SU-DHL-6 (cell line): ENCODE measurements around the gene MND1.

Experiments used
- H2AFZ ChIP-seq: fragments of 200-600 bp; sonication (generic); 2 replicates; pipeline ENCODE4 v1.6.1; 2014; ENCODE audit warnings: low read depth, mild to moderate bottlenecking, moderate library complexity, mixed read lengths, antibody characterized with exemption, low read length; ENCODE audit not compliant: severe bottlenecking
- H3F3A ChIP-seq: fragments of 200-600 bp; shearing (Covaris generic); 2 replicates; pipeline ENCODE4 v1.6.0; 2016; ENCODE audit warnings: antibody characterized with exemption, mild to moderate bottlenecking; ENCODE audit not compliant: insufficient read depth
- H3K27ac ChIP-seq: fragments of 200-600 bp; sonication (generic); 2 replicates; pipeline ENCODE4 v1.5.1; 2016; ENCODE audit warnings: low read depth, mild to moderate bottlenecking, low read length, moderate library complexity, mixed read lengths
- H3K27me3 ChIP-seq: fragments of 200-600 bp; sonication (generic), shearing (Covaris generic); 2 replicates; pipeline ENCODE4 v1.6.0; 2014; ENCODE audit warnings: mild to moderate bottlenecking, low read length
- H3K36me3 ChIP-seq: fragments of 200-600 bp; sonication (generic); 2 replicates; pipeline ENCODE4 v1.6.1; 2014; ENCODE audit warnings: mild to moderate bottlenecking, low read length, mixed read lengths
- H3K4me2 ChIP-seq: fragments of 300-600, 200-600 bp; shearing (Covaris generic), sonication (generic); 2 replicates; pipeline ENCODE4 v1.6.0; 2014; ENCODE audit warnings: low read length, low read depth, mild to moderate bottlenecking; ENCODE audit not compliant: poor library complexity, severe bottlenecking
- H3K4me3 ChIP-seq: fragments of 200-600 bp; sonication (generic); 2 replicates; pipeline ENCODE4 v1.5.1; 2014; ENCODE audit warnings: antibody characterized with exemption, low read length, mild to moderate bottlenecking, mixed read lengths; ENCODE audit not compliant: insufficient read depth, poor library complexity, severe bottlenecking
- H3K79me2 ChIP-seq: fragments of 200-600 bp; sonication (generic); 2 replicates; pipeline ENCODE4 v1.6.1; 2014; ENCODE audit warnings: mild to moderate bottlenecking, low read length, moderate library complexity; ENCODE audit not compliant: insufficient read depth
- H3K9ac ChIP-seq: fragments of 200-600 bp; sonication (generic); 2 replicates; pipeline ENCODE4 v1.7.0; 2014; ENCODE audit warnings: mild to moderate bottlenecking, low read length
- H3K9me2 ChIP-seq: fragments of 200-600 bp; sonication (generic); replicated peaks from 2 replicates; pipeline ENCODE4 v1.6.1; 2014; ENCODE audit warnings: low read length; ENCODE audit not compliant: insufficient read depth
- H3K9me3 ChIP-seq: fragments of 200-600 bp; sonication (generic); 2 replicates; pipeline ENCODE4 v1.6.1; 2014; ENCODE audit warnings: low read length, mixed read lengths; ENCODE audit not compliant: insufficient read depth
- H4K20me1 ChIP-seq: fragments of 200-600 bp; sonication (generic); 2 replicates; pipeline ENCODE4 v1.6.1; 2014; ENCODE audit warnings: low read depth, mild to moderate bottlenecking, antibody characterized with exemption, low read length, moderate library complexity, mixed read lengths
- EZH2phosphoT487 ChIP-seq: fragments of 200-600 bp; sonication (generic), shearing (Covaris generic); conservative IDR thresholded peaks from 2 replicates; pipeline ENCODE4 v1.6.1; 2018; ENCODE audit warnings: mild to moderate bottlenecking, antibody characterized with exemption, low read length, moderate library complexity, mixed read lengths
- TF ChIP-seq, protein P1 (sequence below): fragments of 200-600 bp; sonication (generic); IDR thresholded peaks from one replicate; pipeline ENCODE4 v1.5.1; 2017; ENCODE audit warnings: antibody characterized with exemption, mild to moderate bottlenecking, low read length, moderate library complexity; ENCODE audit not compliant: insufficient read depth, poor library complexity, severe bottlenecking

MND1 gene

DNA sequence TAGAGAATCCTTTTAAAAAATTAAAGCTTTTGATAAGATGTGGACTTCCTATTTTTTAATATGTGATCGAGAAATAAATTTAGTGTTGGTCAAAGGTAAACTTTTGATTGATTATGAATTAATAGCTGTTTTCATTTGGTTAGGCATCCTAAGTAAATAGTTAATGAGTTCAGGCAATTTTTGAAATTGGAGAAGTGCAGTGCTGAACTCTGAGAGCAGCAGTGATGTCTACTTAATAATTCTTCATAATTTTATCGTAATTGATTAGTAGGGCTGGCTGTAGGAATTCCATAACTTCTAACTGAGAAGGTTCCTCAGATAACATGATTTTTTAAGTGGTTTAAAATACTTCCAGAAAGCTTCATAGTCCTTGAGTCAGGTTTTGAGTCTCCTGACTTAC lies 1.5 kb downstream of the MND1 start:
- no peaks in the 10 kb centered on the region for H3K9me3 ChIP-seq
- peak overlapping the region; percentile 98 for H3K9ac ChIP-seq
- TF ChIP-seq, protein P1, sequence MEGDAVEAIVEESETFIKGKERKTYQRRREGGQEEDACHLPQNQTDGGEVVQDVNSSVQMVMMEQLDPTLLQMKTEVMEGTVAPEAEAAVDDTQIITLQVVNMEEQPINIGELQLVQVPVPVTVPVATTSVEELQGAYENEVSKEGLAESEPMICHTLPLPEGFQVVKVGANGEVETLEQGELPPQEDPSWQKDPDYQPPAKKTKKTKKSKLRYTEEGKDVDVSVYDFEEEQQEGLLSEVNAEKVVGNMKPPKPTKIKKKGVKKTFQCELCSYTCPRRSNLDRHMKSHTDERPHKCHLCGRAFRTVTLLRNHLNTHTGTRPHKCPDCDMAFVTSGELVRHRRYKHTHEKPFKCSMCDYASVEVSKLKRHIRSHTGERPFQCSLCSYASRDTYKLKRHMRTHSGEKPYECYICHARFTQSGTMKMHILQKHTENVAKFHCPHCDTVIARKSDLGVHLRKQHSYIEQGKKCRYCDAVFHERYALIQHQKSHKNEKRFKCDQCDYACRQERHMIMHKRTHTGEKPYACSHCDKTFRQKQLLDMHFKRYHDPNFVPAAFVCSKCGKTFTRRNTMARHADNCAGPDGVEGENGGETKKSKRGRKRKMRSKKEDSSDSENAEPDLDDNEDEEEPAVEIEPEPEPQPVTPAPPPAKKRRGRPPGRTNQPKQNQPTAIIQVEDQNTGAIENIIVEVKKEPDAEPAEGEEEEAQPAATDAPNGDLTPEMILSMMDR: no peak
- TF ChIP-seq EZH2phosphoT487: no peak
- peaks cover 64% of the 10 kb centered on the region for H3K79me2 ChIP-seq
- H3K4me3 ChIP-seq: peak overlapping the region; percentile 76
- H3K27me3 ChIP-seq: no peaks in the 10 kb centered on the region
- H3F3A ChIP-seq: peaks cover 32% of the 10 kb centered on the region
- no peaks in the 10 kb centered on the region for H3K9me2 ChIP-seq
- peaks cover 18% of the 10 kb centered on the region for H3K36me3 ChIP-seq
- peak overlapping the region; percentile 98 for H3K27ac ChIP-seq
- H4K20me1 ChIP-seq: no peaks in the 10 kb centered on the region
- H2AFZ ChIP-seq: no peak overlapping the region
- H3K4me2 ChIP-seq: peak overlapping the region; percentile 98

- Histone ChIP-seq H3K9me3 (no peaks in the 10 kb centered on the region), H4K20me1 (no peaks in the 10 kb centered on the region), H3K9ac (peak overlapping the region; percentile 98), H3K27me3 (no peaks in the 10 kb centered on the region), H3F3A (peaks cover 32% of the 10 kb centered on the region), H3K4me3 (peak overlapping the region; percentile 76), H3K9me2 (no peaks in the 10 kb centered on the region), H3K36me3 (peaks cover 23% of the 10 kb centered on the region), H3K4me2 (peak overlapping the region; percentile 98), H2AFZ (no peak overlapping the region), H3K27ac (peak overlapping the region; percentile 98), H3K79me2 (peaks cover 69% of the 10 kb centered on the region)
- TF ChIP-seq, protein P1: no peak
- TF ChIP-seq EZH2phosphoT487: no peak
Measured at GRCh38 chr4:153346563-153346962, 2.1 kb downstream of the MND1 start.

GRCh38 chr4:153347117-153347516 lies 2.6 kb downstream of the MND1 start:
- Histone ChIP-seq H3K9ac (peak overlapping the region; percentile 98), H3F3A (peaks cover 37% of the 10 kb centered on the region), H3K36me3 (peaks cover 28% of the 10 kb centered on the region), H3K27ac (peak overlapping the region; percentile 98), H2AFZ (no peak overlapping the region), H4K20me1 (no peaks in the 10 kb centered on the region), H3K79me2 (peaks cover 75% of the 10 kb centered on the region), H3K9me3 (no peaks in the 10 kb centered on the region), H3K4me2 (peak overlapping the region; percentile 98), H3K27me3 (no peaks in the 10 kb centered on the region), H3K9me2 (no peaks in the 10 kb centered on the region), H3K4me3 (peak overlapping the region; percentile 76)
- TF ChIP-seq EZH2phosphoT487: no peak
- TF ChIP-seq, protein P1: no peak
